ENCODE measurements around the gene SNX3.

DNA sequence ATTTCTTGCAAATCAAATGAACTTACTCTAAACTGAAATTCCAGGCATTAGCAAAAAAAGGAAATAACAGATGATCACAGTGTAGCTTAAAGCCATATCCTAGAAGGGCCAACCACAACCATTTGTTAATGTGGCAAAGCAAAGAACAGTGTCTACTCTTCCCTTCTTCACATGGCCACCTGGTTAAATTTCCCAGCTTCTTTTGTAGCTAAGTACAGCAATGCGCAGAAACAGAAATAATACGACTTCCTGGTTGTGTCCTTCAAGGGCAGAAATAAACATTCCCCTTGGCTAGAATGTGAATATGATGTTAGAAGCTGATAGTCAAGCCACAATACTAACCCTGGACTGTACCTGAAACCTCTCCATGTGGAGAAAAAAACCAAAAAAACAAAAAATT, 9.6 kb downstream of the SNX3 start:
- TF ChIP-seq, protein P1, sequence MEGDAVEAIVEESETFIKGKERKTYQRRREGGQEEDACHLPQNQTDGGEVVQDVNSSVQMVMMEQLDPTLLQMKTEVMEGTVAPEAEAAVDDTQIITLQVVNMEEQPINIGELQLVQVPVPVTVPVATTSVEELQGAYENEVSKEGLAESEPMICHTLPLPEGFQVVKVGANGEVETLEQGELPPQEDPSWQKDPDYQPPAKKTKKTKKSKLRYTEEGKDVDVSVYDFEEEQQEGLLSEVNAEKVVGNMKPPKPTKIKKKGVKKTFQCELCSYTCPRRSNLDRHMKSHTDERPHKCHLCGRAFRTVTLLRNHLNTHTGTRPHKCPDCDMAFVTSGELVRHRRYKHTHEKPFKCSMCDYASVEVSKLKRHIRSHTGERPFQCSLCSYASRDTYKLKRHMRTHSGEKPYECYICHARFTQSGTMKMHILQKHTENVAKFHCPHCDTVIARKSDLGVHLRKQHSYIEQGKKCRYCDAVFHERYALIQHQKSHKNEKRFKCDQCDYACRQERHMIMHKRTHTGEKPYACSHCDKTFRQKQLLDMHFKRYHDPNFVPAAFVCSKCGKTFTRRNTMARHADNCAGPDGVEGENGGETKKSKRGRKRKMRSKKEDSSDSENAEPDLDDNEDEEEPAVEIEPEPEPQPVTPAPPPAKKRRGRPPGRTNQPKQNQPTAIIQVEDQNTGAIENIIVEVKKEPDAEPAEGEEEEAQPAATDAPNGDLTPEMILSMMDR (conservative IDR thresholded peaks at IDR 0.05 in 1 of 2, IDR thresholded peaks at IDR 0.05 in 1 of 2; ENCODE audit: extremely low read depth in 1 of 2, insufficient read depth in 1 of 2, low read depth in 1 of 2, low read length in 2 of 2) = no peak
- TF ChIP-seq EZH2 (IDR thresholded peaks at IDR 0.05; ENCODE audit: borderline replicate concordance, low read length) = no peak

All from mammary epithelial cell (primary cell).